HCT116 (cell line): Measurements from ENCODE around the gene SLC4A9. TPM values are rescaled to one million over a fixed set of nuclear protein-coding genes. Genes with fewer than 3 reads are reported as not detected.

ENCODE experiments used
- ATAC-seq: fragments of 200-7000 bp; cut with Tn5 transposase; 2 replicates; pipeline ENCODE4 v1.9.1; 2020; ENCODE audit warnings: mild to moderate bottlenecking, moderate library complexity
- BruUV-seq: library from RNA; stranded (reverse); fragments of 400-500 nt; replicated peaks from 2 replicates; lab custom pipeline; 2021; lab: Mats Ljungman, UMichigan
- CTCF ChIA-PET: fragments of 300-600 bp; sonication (Branson Sonifier 250); formaldehyde crosslinking; loops from one replicate; lab custom pipeline; 2021; ENCODE audit warnings: antibody characterized with exemption; lab: Charles Lee
- POLR2A ChIA-PET: fragments of 300-600, 350-600 bp; sonication (Branson Sonifier 250); formaldehyde crosslinking; loops from one replicate; lab custom pipeline; 2021; ENCODE audit warnings: antibody characterized with exemption; lab: Charles Lee
- RAD21 ChIA-PET, 2 experiments: fragments of 300-600 bp; sonication (Branson Sonifier 250); formaldehyde crosslinking; loops; one replicate each; lab custom pipeline; 2023; ENCODE audit warnings: low total read pairs in 2 of 2; ENCODE audit not compliant: uncharacterized antibody in 2 of 2, unreplicated experiment in 2 of 2, low non-redundant PET in 1 of 2; lab: Charles Lee
- DNase-seq: peaks from one replicate; pipeline ENCODE4 v3.0.0-alpha.2; 2010; ENCODE audit warnings: low read depth, low spot score
- H2AFZ ChIP-seq: fragments of 200-600 bp; shearing (Covaris generic), sonication (generic); 2 replicates; pipeline ENCODE4 v1.6.1; 2017; ENCODE audit warnings: low read depth, mixed run types, mixed read lengths, antibody characterized with exemption, low read length; ENCODE audit not compliant: poor library complexity, severe bottlenecking
- H3K27ac ChIP-seq: 2 replicates; pipeline ENCODE4 v1.5.1; 2012; ENCODE audit warnings: low read depth, low read length
- H3K27me3 ChIP-seq: fragments of 200-600 bp; sonication (generic); 2 replicates; pipeline ENCODE4 v1.6.1; 2016; ENCODE audit warnings: mixed run types, low read length, mixed read lengths; ENCODE audit not compliant: insufficient read depth
- H3K36me3 ChIP-seq, 2 experiments: fragments of 200-500 bp in 1 of 2; fragments of 200-600 bp in 1 of 2; sonication (Bioruptor generic) in 1 of 2; sonication (generic) in 1 of 2; 2 replicates each; pipeline versions ENCODE4 v1.5.1 to v1.6.1; 2014 to 2016; ENCODE audit warnings: low read length in 2 of 2, inconsistent platforms in 1 of 2, mixed read lengths in 1 of 2, mixed run types in 1 of 2; ENCODE audit not compliant: insufficient read depth in 2 of 2, control insufficient read depth in 1 of 2
- H3K4me1 ChIP-seq, 2 experiments: fragments of 200-600 bp in 1 of 2; sonication (generic) in 1 of 2; 2 replicates each; pipeline versions ENCODE4 v1.5.1 to v1.6.1; 2012 to 2017; ENCODE audit warnings: low read length in 2 of 2, inconsistent platforms in 1 of 2, mild to moderate bottlenecking in 1 of 2, mixed read lengths in 1 of 2, mixed run types in 1 of 2, moderate library complexity in 1 of 2; ENCODE audit not compliant: insufficient read depth in 2 of 2, control insufficient read depth in 1 of 2
- H3K4me2 ChIP-seq: fragments of 200-600 bp; sonication (generic); 2 replicates; pipeline ENCODE4 v1.6.1; 2017; ENCODE audit warnings: mixed run types, low read length, mixed read lengths
- H3K4me3 ChIP-seq, 2 experiments: fragments of 200-600 bp in 1 of 2; sonication (generic) in 1 of 2; replicated peaks in 1 of 2; 2 replicates each; pipeline ENCODE4 v1.5.1; 2011 to 2016; ENCODE audit warnings: low read length in 2 of 2, control low read depth in 1 of 2, low read depth in 1 of 2, mild to moderate bottlenecking in 1 of 2, mixed read lengths in 1 of 2, mixed run types in 1 of 2
- H3K79me2 ChIP-seq: fragments of 200-600 bp; sonication (generic); 2 replicates; pipeline ENCODE4 v1.6.1; 2017; ENCODE audit warnings: mild to moderate bottlenecking, mixed run types, low read length, moderate library complexity, mixed read lengths; ENCODE audit not compliant: insufficient read depth
- H3K9ac ChIP-seq: fragments of 200-600 bp; sonication (generic); 2 replicates; pipeline ENCODE4 v1.6.1; 2016; ENCODE audit warnings: low read length, mixed read lengths
- H3K9me2 ChIP-seq: fragments of 200-600 bp; sonication (generic), shearing (Covaris generic); 2 replicates; pipeline ENCODE4 v1.6.1; 2017; ENCODE audit warnings: mixed run types, mild to moderate bottlenecking, moderate library complexity; ENCODE audit not compliant: insufficient read depth
- H3K9me3 ChIP-seq, 2 experiments: fragments of 200-500 bp in 1 of 2; fragments of 200-600 bp in 1 of 2; sonication (Bioruptor generic) in 1 of 2; sonication (generic) in 1 of 2; 2 replicates each; pipeline ENCODE4 v1.6.1; 2014 to 2017; ENCODE audit warnings: low read length in 2 of 2, mixed read lengths in 2 of 2, inconsistent platforms in 1 of 2, low read depth in 1 of 2, mild to moderate bottlenecking in 1 of 2, mixed run types in 1 of 2, moderate library complexity in 1 of 2; ENCODE audit not compliant: control insufficient read depth in 1 of 2, insufficient read depth in 1 of 2
- H4K20me1 ChIP-seq: fragments of 200-600 bp; sonication (generic), shearing (Covaris generic); 2 replicates; pipeline ENCODE4 v1.6.1; 2017; ENCODE audit warnings: mixed run types, mild to moderate bottlenecking, moderate library complexity; ENCODE audit not compliant: insufficient read depth
- CBX3 ChIP-seq: IDR thresholded peaks from 2 replicates; pipeline ENCODE4 v1.6.1; 2012; ENCODE audit warnings: low read depth
- CEBPB ChIP-seq: IDR thresholded peaks from 2 replicates; pipeline ENCODE4 v1.6.1; 2012; ENCODE audit warnings: low read depth
- CTCF ChIP-seq, 3 experiments: fragments of 200-600 bp in 1 of 3; sonication (generic) in 1 of 3; IDR thresholded peaks in 2 of 3; conservative IDR thresholded peaks in 1 of 3; 2 replicates each; pipeline ENCODE4 v1.5.1; 2012 to 2017; ENCODE audit warnings: low read depth in 2 of 3, low read length in 2 of 3, antibody characterized with exemption in 1 of 3, borderline replicate concordance in 1 of 3, control low read depth in 1 of 3, mild to moderate bottlenecking in 1 of 3, mixed read lengths in 1 of 3, mixed run types in 1 of 3, moderate library complexity in 1 of 3; ENCODE audit not compliant: insufficient read depth in 1 of 3
- EGR1 ChIP-seq: IDR thresholded peaks from 2 replicates; pipeline ENCODE4 v1.6.1; 2012; ENCODE audit warnings: low read depth
- ELF1 ChIP-seq: IDR thresholded peaks from 2 replicates; pipeline ENCODE4 v1.6.1; 2012; ENCODE audit warnings: low read depth, borderline replicate concordance
- EZH2 ChIP-seq: fragments of 200-600 bp; sonication (generic); IDR thresholded peaks from 2 replicates; pipeline ENCODE4 v1.6.1; 2017; ENCODE audit warnings: antibody characterized with exemption, mixed run types
- EZH2phosphoT487 ChIP-seq: fragments of 200-600 bp; IDR thresholded peaks from 2 replicates; pipeline ENCODE4 v1.6.1; 2018; ENCODE audit warnings: antibody characterized with exemption, borderline replicate concordance
- FOSL1 ChIP-seq: IDR thresholded peaks from 2 replicates; pipeline ENCODE4 v1.6.1; 2012; ENCODE audit warnings: low read depth
- MAX ChIP-seq: IDR thresholded peaks from 2 replicates; pipeline ENCODE4 v1.6.1; 2012
- POLR2A ChIP-seq: IDR thresholded peaks from 2 replicates; pipeline ENCODE4 v1.7.0; 2011; ENCODE audit warnings: borderline replicate concordance; ENCODE audit not compliant: insufficient read depth, insufficient read length; ENCODE audit errors: extremely low read depth
- POLR2AphosphoS5 ChIP-seq: IDR thresholded peaks from 2 replicates; pipeline ENCODE4 v1.6.1; 2011; ENCODE audit warnings: mild to moderate bottlenecking, low read depth, low read length, moderate library complexity
- RAD21 ChIP-seq: IDR thresholded peaks from 2 replicates; pipeline ENCODE4 v1.6.1; 2012; ENCODE audit warnings: low read depth, mild to moderate bottlenecking
- REST ChIP-seq: IDR thresholded peaks from 2 replicates; pipeline ENCODE4 v1.6.1; 2012; ENCODE audit warnings: low read depth
- SIN3A ChIP-seq: IDR thresholded peaks from 2 replicates; pipeline ENCODE4 v1.6.1; 2012; ENCODE audit warnings: low read depth
- SP1 ChIP-seq: IDR thresholded peaks from 2 replicates; pipeline ENCODE4 v1.6.1; 2012; ENCODE audit warnings: low read depth
- ZFX ChIP-seq: fragments of 450-650 bp; IDR thresholded peaks from 2 replicates; pipeline ENCODE4 v1.6.1; 2017
- ZNF274 ChIP-seq: fragments of 200-500 bp; sonication (Bioruptor generic); IDR thresholded peaks from 2 replicates; pipeline ENCODE4 v1.6.1; 2014; ENCODE audit warnings: mild to moderate bottlenecking, low read depth, low read length, inconsistent platforms
- intact Hi-C: fragments of 100-400 bp; cut with micrococcal nuclease; formaldehyde crosslinking; loops from 2 replicates; pipeline ENCODE4 v1.10.0; 2022
- total RNA-seq: library from RNA; stranded (reverse); gene quantifications from one replicate; pipeline ENCODE4 v1.2.1, GENCODE V29; 2021; ENCODE audit not compliant: unreplicated experiment

Gene SLC4A9
- total RNA-seq, 1 experiment from 2014 or later: 0.49 TPM

GRCh38 chr5:140361901-140362300 lies 1.9 kb downstream of the SLC4A9 start (continued):
- TF ChIP-seq REST (no peak), FOSL1 (no peak)
- TF ChIP-seq, all 23 proteins: peak for 0

GRCh38 chr5:140362311-140362710 lies 2.3 kb downstream of the SLC4A9 start:
- DNase-seq: no peak
- TF ChIP-seq MAX (no peak), CTCF (IDR thresholded peaks at IDR 0.05 in 2 of 3, conservative IDR thresholded peaks at IDR 0.05 in 1 of 3; ENCODE audit: borderline replicate concordance in 1 of 3, insufficient read depth in 1 of 3, low read depth in 2 of 3, low read length in 2 of 3) (no peak), EGR1 (no peak), EZH2phosphoT487 (no peak), SP1 (no peak), CEBPB (no peak), POLR2AphosphoS5 (no peak), CBX3 (no peak), RAD21 (no peak), ZFX (no peak), POLR2A (no peak), SIN3A (no peak), ELF1 (no peak), EZH2 (no peak), ZNF274 (no peak)
- no peak overlapping the region for H3K4me2 ChIP-seq
- ATAC-seq: no peak
- no peak overlapping the region for H3K27ac ChIP-seq
- peaks cover 3 to 39% of the 10 kb centered on the region in 2 experiments; a peak in 3 of 4 replicates for H3K4me1 ChIP-seq
- ChIA-PET RAD21 (no interaction called here), CTCF (interaction anchor here (1.2 to 1.3 kb wide), 2 partner anchors 119 to 273 kb away, joined by 3 to 4 read pairs; no protein-coding TSS in a partner anchor), POLR2A (no interaction called here)
- no peak overlapping the region for H3K4me3 ChIP-seq
- BruUV-seq: no TSS peak
- intact Hi-C loops: loop anchor here (2.0 kb wide), 1 partner anchor 356 kb away; no protein-coding TSS in a partner anchor
- no peaks in the 10 kb centered on the region for H3K9me3 ChIP-seq
- H3K27me3 ChIP-seq: no peaks in the 10 kb centered on the region
- H3K36me3 ChIP-seq: no peaks in the 10 kb centered on the region
- no peak overlapping the region for H3K9ac ChIP-seq
- no peaks in the 10 kb centered on the region for H3K79me2 ChIP-seq
- no peaks in the 10 kb centered on the region for H4K20me1 ChIP-seq
- no peak overlapping the region for H2AFZ ChIP-seq
- no peaks in the 10 kb centered on the region for H3K9me2 ChIP-seq
